Sigmoid colon (tissue), 4 donors: ENCODE measurements around the gene EXT2.

Source experiments
- CTCF ChIP-seq, 4 experiments: fragments of 450-650 bp in 3 of 4; fragments of 200-600 bp in 1 of 4; IDR thresholded peaks; one replicate each; pipeline ENCODE4 v1.5.1; 2016 to 2019; ENCODE audit warnings: antibody characterized with exemption in 4 of 4, mild to moderate bottlenecking in 3 of 4, moderate library complexity in 2 of 4
- POLR2A ChIP-seq, 2 donors: fragments of 450-650 bp; IDR thresholded peaks; one replicate each; pipeline ENCODE4 v1.6.1; 2016; ENCODE audit warnings: antibody characterized with exemption in 2 of 2, mild to moderate bottlenecking in 2 of 2, moderate library complexity in 2 of 2
- POLR2AphosphoS5 ChIP-seq, 4 donors: sonication (generic); formaldehyde crosslinking; IDR thresholded peaks; one replicate each; pipeline ENCODE4 v1.6.1; 2017; ENCODE audit warnings: antibody characterized with exemption in 4 of 4

GRCh38 chr11:44213148-44213547, 117.7 kb downstream of the EXT2 start:
- no peak for TF ChIP-seq CTCF (IDR thresholded peaks at IDR 0.05)
- no peak for TF ChIP-seq POLR2A (IDR thresholded peaks at IDR 0.05)
- no peak for TF ChIP-seq POLR2AphosphoS5 (IDR thresholded peaks at IDR 0.05)
